Keratinocyte (primary cell): Measurements from ENCODE around the gene PDE10A.
"Not testable (repeated sequence)": the region's sequence is repeated elsewhere in the genome, so short reads cannot be mapped to it uniquely, and the experiment has no call there.

ENCODE experiments used
- EZH2 ChIP-seq: IDR thresholded peaks from one replicate; pipeline ENCODE4 v1.6.1; 2012; ENCODE audit warnings: inconsistent platforms, mild to moderate bottlenecking, low read length, moderate library complexity
- TF ChIP-seq, protein P1 (sequence below), 3 experiments: IDR thresholded peaks in 1 of 3; conservative IDR thresholded peaks in 1 of 3; optimal IDR thresholded peaks in 1 of 3; 2 replicates in 2 of 3; 3 replicates in 1 of 3; pipeline versions ENCODE3 to v1.5.1; 2011; ENCODE audit warnings: low read length in 3 of 3, mild to moderate bottlenecking in 3 of 3, moderate library complexity in 2 of 3, control low read depth in 1 of 3, inconsistent platforms in 1 of 3; ENCODE audit not compliant: insufficient read depth in 2 of 3; ENCODE audit errors: extremely low read depth in 1 of 3

DNA sequence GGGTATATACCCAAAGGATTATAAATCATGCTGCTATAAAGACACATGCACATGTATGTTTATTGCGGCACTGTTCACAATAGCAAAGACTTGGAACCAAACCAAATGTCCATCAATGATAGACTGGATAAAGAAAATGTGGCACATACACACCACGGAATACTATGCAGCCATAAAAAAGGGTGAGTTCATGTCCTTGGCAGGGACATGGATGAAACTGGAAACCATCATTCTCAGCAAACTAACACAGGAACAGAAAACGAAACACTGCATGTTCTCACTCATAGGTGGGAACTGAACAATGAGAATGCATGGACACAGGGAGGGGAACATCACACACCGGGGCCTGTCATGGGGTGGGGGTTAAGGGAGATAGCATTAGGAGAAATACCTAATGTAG lies 70.1 kb downstream of the PDE10A start:
- TF ChIP-seq, protein P1, sequence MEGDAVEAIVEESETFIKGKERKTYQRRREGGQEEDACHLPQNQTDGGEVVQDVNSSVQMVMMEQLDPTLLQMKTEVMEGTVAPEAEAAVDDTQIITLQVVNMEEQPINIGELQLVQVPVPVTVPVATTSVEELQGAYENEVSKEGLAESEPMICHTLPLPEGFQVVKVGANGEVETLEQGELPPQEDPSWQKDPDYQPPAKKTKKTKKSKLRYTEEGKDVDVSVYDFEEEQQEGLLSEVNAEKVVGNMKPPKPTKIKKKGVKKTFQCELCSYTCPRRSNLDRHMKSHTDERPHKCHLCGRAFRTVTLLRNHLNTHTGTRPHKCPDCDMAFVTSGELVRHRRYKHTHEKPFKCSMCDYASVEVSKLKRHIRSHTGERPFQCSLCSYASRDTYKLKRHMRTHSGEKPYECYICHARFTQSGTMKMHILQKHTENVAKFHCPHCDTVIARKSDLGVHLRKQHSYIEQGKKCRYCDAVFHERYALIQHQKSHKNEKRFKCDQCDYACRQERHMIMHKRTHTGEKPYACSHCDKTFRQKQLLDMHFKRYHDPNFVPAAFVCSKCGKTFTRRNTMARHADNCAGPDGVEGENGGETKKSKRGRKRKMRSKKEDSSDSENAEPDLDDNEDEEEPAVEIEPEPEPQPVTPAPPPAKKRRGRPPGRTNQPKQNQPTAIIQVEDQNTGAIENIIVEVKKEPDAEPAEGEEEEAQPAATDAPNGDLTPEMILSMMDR (optimal IDR thresholded peaks at IDR 0.05 in 1 of 3, IDR thresholded peaks at IDR 0.05 in 1 of 3, conservative IDR thresholded peaks at IDR 0.05 in 1 of 3; ENCODE audit: extremely low read depth in 1 of 3, insufficient read depth in 2 of 3, low read length in 3 of 3): not testable (repeated sequence)
- not testable (repeated sequence) for TF ChIP-seq EZH2
